H9 (cell line): ENCODE measurements around the gene JAML. TPM values are rescaled to one million over a fixed set of nuclear protein-coding genes. Genes with fewer than 3 reads are reported as not detected.

ENCODE experiments used
- DNase-seq: peaks from one replicate; pipeline ENCODE4 v3.0.0-alpha.2; 2017
- H2AFZ ChIP-seq: one replicate; pipeline ENCODE4 v1.6.1; 2013; ENCODE audit warnings: mild to moderate bottlenecking, low read length, control low read depth, moderate library complexity
- H2AK5ac ChIP-seq: 2 replicates; pipeline ENCODE4 v1.6.1; 2013; ENCODE audit warnings: low read length, control low read depth, mixed read lengths; ENCODE audit not compliant: insufficient read length
- H2BK120ac ChIP-seq: one replicate; pipeline ENCODE4 v1.6.1; 2013; ENCODE audit warnings: low read depth, mild to moderate bottlenecking, low read length, control low read depth, inconsistent platforms; ENCODE audit not compliant: poor library complexity, severe bottlenecking
- H2BK12ac ChIP-seq: 2 replicates; pipeline ENCODE4 v1.6.1; 2013; ENCODE audit warnings: low read length, control low read depth, mixed read lengths, low read depth; ENCODE audit not compliant: insufficient read length
- H2BK15ac ChIP-seq: 2 replicates; pipeline ENCODE4 v1.6.1; 2013; ENCODE audit warnings: low read depth, low read length, control low read depth
- H2BK20ac ChIP-seq: one replicate; pipeline ENCODE4 v1.6.1; 2013; ENCODE audit warnings: low read depth, mild to moderate bottlenecking, low read length, control low read depth, inconsistent platforms; ENCODE audit not compliant: poor library complexity, severe bottlenecking
- H2BK5ac ChIP-seq: 2 replicates; pipeline ENCODE4 v1.6.1; 2013; ENCODE audit warnings: low read length, control low read depth, mixed read lengths; ENCODE audit not compliant: insufficient read length
- H3K14ac ChIP-seq: 2 replicates; pipeline ENCODE4 v1.6.1; 2013; ENCODE audit warnings: low read length, control low read depth; ENCODE audit not compliant: insufficient read depth
- H3K18ac ChIP-seq: 2 replicates; pipeline ENCODE4 v1.6.1; 2013; ENCODE audit warnings: low read depth, mild to moderate bottlenecking, mixed read lengths, low read length, control low read depth; ENCODE audit not compliant: insufficient read length
- H3K23ac ChIP-seq: 2 replicates; pipeline ENCODE4 v1.6.1; 2013; ENCODE audit warnings: low read length, control low read depth, mixed read lengths, low read depth; ENCODE audit not compliant: insufficient read length
- H3K23me2 ChIP-seq: 2 replicates; pipeline ENCODE4 v1.6.1; 2013; ENCODE audit warnings: low read depth, mild to moderate bottlenecking, mixed read lengths, low read length, control low read depth; ENCODE audit not compliant: insufficient read length, poor library complexity, severe bottlenecking
- H3K27ac ChIP-seq: 2 replicates; pipeline ENCODE4 v1.5.1; 2013; ENCODE audit warnings: low read length, control low read depth, mixed read lengths, low read depth; ENCODE audit not compliant: insufficient read length
- H3K27me3 ChIP-seq: 2 replicates; pipeline ENCODE4 v1.6.1; 2013; ENCODE audit warnings: low read length, control low read depth, inconsistent platforms; ENCODE audit not compliant: insufficient read depth
- H3K4ac ChIP-seq: 2 replicates; pipeline ENCODE4 v1.6.1; 2013; ENCODE audit warnings: low read depth, mild to moderate bottlenecking, control low read depth, inconsistent platforms, low read length, moderate library complexity
- H3K4me1 ChIP-seq: 2 replicates; pipeline ENCODE4 v1.6.1; 2013; ENCODE audit warnings: low read length, control low read depth, inconsistent platforms; ENCODE audit not compliant: insufficient read depth
- H3K4me2 ChIP-seq: 2 replicates; pipeline ENCODE4 v1.6.1; 2013; ENCODE audit warnings: low read length, control low read depth, mixed read lengths; ENCODE audit not compliant: insufficient read length, insufficient read depth
- H3K56ac ChIP-seq: 2 replicates; pipeline ENCODE4 v1.6.1; 2013; ENCODE audit warnings: low read depth, mild to moderate bottlenecking, mixed read lengths, low read length, control low read depth; ENCODE audit not compliant: insufficient read length
- H3K79me1 ChIP-seq: 2 replicates; pipeline ENCODE4 v1.6.1; 2013; ENCODE audit warnings: low read depth, mild to moderate bottlenecking, moderate library complexity, low read length, control low read depth, inconsistent platforms; ENCODE audit not compliant: insufficient read depth, poor library complexity, severe bottlenecking
- H3K79me2 ChIP-seq: 2 replicates; pipeline ENCODE4 v1.6.1; 2013; ENCODE audit warnings: low read length, control low read depth, inconsistent platforms; ENCODE audit not compliant: insufficient read depth
- H3K9ac ChIP-seq: 2 replicates; pipeline ENCODE4 v1.6.1; 2013; ENCODE audit warnings: low read length, control low read depth, mixed read lengths; ENCODE audit not compliant: insufficient read length; ENCODE audit errors: extremely low read depth
- H3K9me3 ChIP-seq: one replicate; pipeline ENCODE4 v1.6.1; 2013; ENCODE audit warnings: low read depth, low read length, inconsistent platforms; ENCODE audit not compliant: control insufficient read depth
- H3T11ph ChIP-seq: one replicate; pipeline ENCODE4 v1.6.1; 2013; ENCODE audit warnings: mild to moderate bottlenecking, low read length, control low read depth, inconsistent platforms
- H4K20me1 ChIP-seq: one replicate; pipeline ENCODE4 v1.6.1; 2013; ENCODE audit not compliant: control insufficient read depth, insufficient read length, insufficient read depth
- H4K5ac ChIP-seq: 2 replicates; pipeline ENCODE4 v1.6.1; 2013; ENCODE audit warnings: low read depth, mild to moderate bottlenecking, mixed read lengths, low read length, control low read depth; ENCODE audit not compliant: insufficient read length
- H4K8ac ChIP-seq: replicated peaks from 2 replicates; pipeline ENCODE4 v1.6.1; 2013; ENCODE audit warnings: low read length, control low read depth, mixed read lengths, low read depth; ENCODE audit not compliant: insufficient read length
- H4K91ac ChIP-seq: 2 replicates; pipeline ENCODE4 v1.6.1; 2013; ENCODE audit warnings: low read depth, mild to moderate bottlenecking, moderate library complexity, mixed read lengths, low read length, control low read depth; ENCODE audit not compliant: insufficient read length
- H3K27ac Mint-ChIP-seq, 3 experiments: 2 replicates in 2 of 3; 3 replicates in 1 of 3; pipeline ENCODE4 v1.8.0; 2020 to 2021; ENCODE audit warnings: mixed read lengths in 3 of 3, mild to moderate bottlenecking in 1 of 3, moderate library complexity in 1 of 3
- H3K27me3 Mint-ChIP-seq: 2 replicates; pipeline ENCODE4 v1.8.0; 2021; ENCODE audit warnings: low read depth, mild to moderate bottlenecking, moderate library complexity, mixed read lengths
- H3K36me3 Mint-ChIP-seq, 3 experiments: 2 replicates in 2 of 3; 3 replicates in 1 of 3; pipeline ENCODE4 v1.8.0; 2020 to 2021; ENCODE audit warnings: low read depth in 3 of 3, mixed read lengths in 3 of 3; ENCODE audit not compliant: insufficient read depth in 1 of 3
- H3K4me1 Mint-ChIP-seq, 2 experiments: 2 replicates each; pipeline ENCODE4 v1.8.0; 2020; ENCODE audit warnings: mixed read lengths in 2 of 2
- H3K4me3 Mint-ChIP-seq, 2 experiments: 2 replicates in 1 of 2; 3 replicates in 1 of 2; pipeline ENCODE4 v1.8.0; 2020 to 2021; ENCODE audit warnings: mild to moderate bottlenecking in 2 of 2, mixed read lengths in 2 of 2, moderate library complexity in 1 of 2
- H3K9me3 Mint-ChIP-seq, 2 experiments: 2 replicates in 1 of 2; 3 replicates in 1 of 2; pipeline ENCODE4 v1.8.0; 2020; ENCODE audit warnings: mild to moderate bottlenecking in 2 of 2, mixed read lengths in 2 of 2, moderate library complexity in 1 of 2
- CTCF ChIP-seq: fragments of 200-600 bp; sonication (generic); conservative IDR thresholded peaks from 3 replicates; pipeline ENCODE4 v1.8.0; 2021; ENCODE audit warnings: antibody characterized with exemption, mild to moderate bottlenecking
- WGBS: extraction: QIAGEN DNeasy Blood & Tissue Kit; methylation state at CpG from one replicate; pipeline ENCODE4 v1.1.7; 2013; ENCODE audit warnings: missing lambda C conversion rate, low lambda C conversion rate, mixed read lengths; ENCODE audit not compliant: insufficient read length; ENCODE audit errors: extremely low coverage; 5-methylcytosine and 5-hydroxymethylcytosine counted together
- total RNA-seq: library from RNA; stranded (reverse); gene quantifications from 2 replicates; pipeline ENCODE4 v1.2.1, GENCODE V29; 2021

Gene JAML
- total RNA-seq, 1 experiment from 2014 or later: 0.48 TPM

- H3K27ac ChIP-seq: no peak overlapping the region
- H4K5ac ChIP-seq: no peak overlapping the region
- no peak overlapping the region for H3K18ac ChIP-seq
- peaks cover 33% of the 10 kb centered on the region; the same call in 1 of the 2 replicates for H3K27me3 ChIP-seq
- Mint-ChIP-seq H3K36me3 (no peaks in the 10 kb centered on the region), H3K27me3 (peaks cover 78% of the 10 kb centered on the region), H3K9me3 (no peaks in the 10 kb centered on the region; a peak in 1 of 5 replicates), H3K4me1 (peaks cover 42 to 47% of the 10 kb centered on the region in 2 experiments), H3K4me3 (no peak overlapping the region), H3K27ac (no peak overlapping the region; a peak in 1 of 7 replicates)
- H3K79me1 ChIP-seq: no peaks in the 10 kb centered on the region
- H2BK120ac ChIP-seq: no peak overlapping the region
- H2BK12ac ChIP-seq: no peak overlapping the region
- no CpG with 5 or more reads among the region's 9 CpGs for WGBS
- H4K8ac ChIP-seq: no peak overlapping the region
- no peak overlapping the region for H4K91ac ChIP-seq
- H3K9ac ChIP-seq: no peak overlapping the region
- H3K14ac ChIP-seq: no peak overlapping the region
- H3K23me2 ChIP-seq: peaks cover 13% of the 10 kb centered on the region
- peaks cover 6% of the 10 kb centered on the region; the same call in 1 of the 2 replicates for H3K4me1 ChIP-seq
- TF ChIP-seq CTCF: no peak
- no peak overlapping the region for H2BK20ac ChIP-seq
- no peaks in the 10 kb centered on the region for H4K20me1 ChIP-seq
- no peak overlapping the region for H3T11ph ChIP-seq
- no peak overlapping the region for H2AFZ ChIP-seq
- no peak for DNase-seq
- no peak overlapping the region for H3K4ac ChIP-seq
- H2BK5ac ChIP-seq: no peak overlapping the region
- H3K56ac ChIP-seq: no peak overlapping the region
- H3K23ac ChIP-seq: no peak overlapping the region
- H2AK5ac ChIP-seq: no peak overlapping the region
- no peaks in the 10 kb centered on the region for H3K9me3 ChIP-seq
- H2BK15ac ChIP-seq: no peak overlapping the region
- H3K79me2 ChIP-seq: no peaks in the 10 kb centered on the region
- no peak overlapping the region for H3K4me2 ChIP-seq
Observed at GRCh38 chr11:118174006-118174567, 50.7 kb downstream of the JAML start.
